GM12892 (cell line): ENCODE measurements around the gene GPS2.

Experiments used
- POLR2A ChIP-seq: IDR thresholded peaks from 2 replicates; pipeline ENCODE4 v1.6.1; 2011; ENCODE audit warnings: low read depth, low read length, control low read depth
- POLR2AphosphoS5 ChIP-seq: IDR thresholded peaks from 2 replicates; pipeline ENCODE4 v1.6.1; 2011; ENCODE audit warnings: low read depth, low read length, control low read depth

- no peak for TF ChIP-seq POLR2A
- no peak for TF ChIP-seq POLR2AphosphoS5
These were observed 30.2 kb downstream of the GPS2 start for GRCh38 chr17:7284911-7285310.
